SU-DHL-6 (cell line): Measurements from ENCODE around the gene CHRNB1.
A peak's percentile ranks its signal among the peaks of the same experiment; 100 is the strongest.

ENCODE experiments used
- H2AFZ ChIP-seq: fragments of 200-600 bp; sonication (generic); 2 replicates; pipeline ENCODE4 v1.6.1; 2014; ENCODE audit warnings: low read depth, mild to moderate bottlenecking, moderate library complexity, mixed read lengths, antibody characterized with exemption, low read length; ENCODE audit not compliant: severe bottlenecking
- H3F3A ChIP-seq: fragments of 200-600 bp; shearing (Covaris generic); 2 replicates; pipeline ENCODE4 v1.6.0; 2016; ENCODE audit warnings: antibody characterized with exemption, mild to moderate bottlenecking; ENCODE audit not compliant: insufficient read depth
- H3K27ac ChIP-seq: fragments of 200-600 bp; sonication (generic); 2 replicates; pipeline ENCODE4 v1.5.1; 2016; ENCODE audit warnings: low read depth, mild to moderate bottlenecking, low read length, moderate library complexity, mixed read lengths
- H3K27me3 ChIP-seq: fragments of 200-600 bp; sonication (generic), shearing (Covaris generic); 2 replicates; pipeline ENCODE4 v1.6.0; 2014; ENCODE audit warnings: mild to moderate bottlenecking, low read length
- H3K36me3 ChIP-seq: fragments of 200-600 bp; sonication (generic); 2 replicates; pipeline ENCODE4 v1.6.1; 2014; ENCODE audit warnings: mild to moderate bottlenecking, low read length, mixed read lengths
- H3K4me2 ChIP-seq: fragments of 300-600, 200-600 bp; shearing (Covaris generic), sonication (generic); 2 replicates; pipeline ENCODE4 v1.6.0; 2014; ENCODE audit warnings: low read length, low read depth, mild to moderate bottlenecking; ENCODE audit not compliant: poor library complexity, severe bottlenecking
- H3K4me3 ChIP-seq: fragments of 200-600 bp; sonication (generic); 2 replicates; pipeline ENCODE4 v1.5.1; 2014; ENCODE audit warnings: antibody characterized with exemption, low read length, mild to moderate bottlenecking, mixed read lengths; ENCODE audit not compliant: insufficient read depth, poor library complexity, severe bottlenecking
- H3K79me2 ChIP-seq: fragments of 200-600 bp; sonication (generic); 2 replicates; pipeline ENCODE4 v1.6.1; 2014; ENCODE audit warnings: mild to moderate bottlenecking, low read length, moderate library complexity; ENCODE audit not compliant: insufficient read depth
- H3K9ac ChIP-seq: fragments of 200-600 bp; sonication (generic); 2 replicates; pipeline ENCODE4 v1.7.0; 2014; ENCODE audit warnings: mild to moderate bottlenecking, low read length
- H3K9me2 ChIP-seq: fragments of 200-600 bp; sonication (generic); replicated peaks from 2 replicates; pipeline ENCODE4 v1.6.1; 2014; ENCODE audit warnings: low read length; ENCODE audit not compliant: insufficient read depth
- H3K9me3 ChIP-seq: fragments of 200-600 bp; sonication (generic); 2 replicates; pipeline ENCODE4 v1.6.1; 2014; ENCODE audit warnings: low read length, mixed read lengths; ENCODE audit not compliant: insufficient read depth
- H4K20me1 ChIP-seq: fragments of 200-600 bp; sonication (generic); 2 replicates; pipeline ENCODE4 v1.6.1; 2014; ENCODE audit warnings: low read depth, mild to moderate bottlenecking, antibody characterized with exemption, low read length, moderate library complexity, mixed read lengths
- EZH2phosphoT487 ChIP-seq: fragments of 200-600 bp; sonication (generic), shearing (Covaris generic); conservative IDR thresholded peaks from 2 replicates; pipeline ENCODE4 v1.6.1; 2018; ENCODE audit warnings: mild to moderate bottlenecking, antibody characterized with exemption, low read length, moderate library complexity, mixed read lengths
- TF ChIP-seq, protein P1 (sequence below): fragments of 200-600 bp; sonication (generic); IDR thresholded peaks from one replicate; pipeline ENCODE4 v1.5.1; 2017; ENCODE audit warnings: antibody characterized with exemption, mild to moderate bottlenecking, low read length, moderate library complexity; ENCODE audit not compliant: insufficient read depth, poor library complexity, severe bottlenecking

Gene CHRNB1

DNA sequence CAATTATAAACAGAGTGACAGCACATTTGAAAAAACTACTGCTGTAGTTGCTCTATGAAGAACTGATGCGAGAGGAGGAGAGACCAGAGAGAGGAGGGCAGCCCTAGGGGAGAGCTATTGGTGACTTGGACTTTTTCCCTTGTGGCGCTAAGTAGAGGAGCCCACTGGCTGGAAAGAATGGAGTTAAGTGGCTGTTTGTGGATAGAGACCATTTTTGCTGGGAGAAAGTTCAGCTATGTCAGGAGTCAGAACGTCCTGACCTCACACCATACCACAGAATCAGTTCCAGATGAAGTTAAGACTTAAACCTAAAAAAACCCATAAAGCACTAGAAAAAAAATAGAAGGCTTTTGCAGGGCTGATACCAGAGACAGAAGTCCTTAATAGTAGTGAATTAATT lies 41.3 kb downstream of the CHRNB1 start:
- peak overlapping the region; percentile 30 for H3K27ac ChIP-seq
- peaks cover 59% of the 10 kb centered on the region for H3K79me2 ChIP-seq
- peak overlapping the region; percentile 73 for H3K4me2 ChIP-seq
- no peak for TF ChIP-seq EZH2phosphoT487
- TF ChIP-seq, protein P1, sequence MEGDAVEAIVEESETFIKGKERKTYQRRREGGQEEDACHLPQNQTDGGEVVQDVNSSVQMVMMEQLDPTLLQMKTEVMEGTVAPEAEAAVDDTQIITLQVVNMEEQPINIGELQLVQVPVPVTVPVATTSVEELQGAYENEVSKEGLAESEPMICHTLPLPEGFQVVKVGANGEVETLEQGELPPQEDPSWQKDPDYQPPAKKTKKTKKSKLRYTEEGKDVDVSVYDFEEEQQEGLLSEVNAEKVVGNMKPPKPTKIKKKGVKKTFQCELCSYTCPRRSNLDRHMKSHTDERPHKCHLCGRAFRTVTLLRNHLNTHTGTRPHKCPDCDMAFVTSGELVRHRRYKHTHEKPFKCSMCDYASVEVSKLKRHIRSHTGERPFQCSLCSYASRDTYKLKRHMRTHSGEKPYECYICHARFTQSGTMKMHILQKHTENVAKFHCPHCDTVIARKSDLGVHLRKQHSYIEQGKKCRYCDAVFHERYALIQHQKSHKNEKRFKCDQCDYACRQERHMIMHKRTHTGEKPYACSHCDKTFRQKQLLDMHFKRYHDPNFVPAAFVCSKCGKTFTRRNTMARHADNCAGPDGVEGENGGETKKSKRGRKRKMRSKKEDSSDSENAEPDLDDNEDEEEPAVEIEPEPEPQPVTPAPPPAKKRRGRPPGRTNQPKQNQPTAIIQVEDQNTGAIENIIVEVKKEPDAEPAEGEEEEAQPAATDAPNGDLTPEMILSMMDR, result no peak
- peak overlapping the region; percentile 81 for H3K9ac ChIP-seq
- H3K27me3 ChIP-seq, result no peaks in the 10 kb centered on the region
- H3K9me2 ChIP-seq, result no peaks in the 10 kb centered on the region
- no peaks in the 10 kb centered on the region for H3K36me3 ChIP-seq
- no peak overlapping the region for H2AFZ ChIP-seq
- H3K4me3 ChIP-seq, result peak overlapping the region; percentile 66
- H3F3A ChIP-seq, result peaks cover 11% of the 10 kb centered on the region; the same call in 1 of the 2 replicates
- H4K20me1 ChIP-seq, result no peaks in the 10 kb centered on the region
- no peaks in the 10 kb centered on the region for H3K9me3 ChIP-seq

DNA sequence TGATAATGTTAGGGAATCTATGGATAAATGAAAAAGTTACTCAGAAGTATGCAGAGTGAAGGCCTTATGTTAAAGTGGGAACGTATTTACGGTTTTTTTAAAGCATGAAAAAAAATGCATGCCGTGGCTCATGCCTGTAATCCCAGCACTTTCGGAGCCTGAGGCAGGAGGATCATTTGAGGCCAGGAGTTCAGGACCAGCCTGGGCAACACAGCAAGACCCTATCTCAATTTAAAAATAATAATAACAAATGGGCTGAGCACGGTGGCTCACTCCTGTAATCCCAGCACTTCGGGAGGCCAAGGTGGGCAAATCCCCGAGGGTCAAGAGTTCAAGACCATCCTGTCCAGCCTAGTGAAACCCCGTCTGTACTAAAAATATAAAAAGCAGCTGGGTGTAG lies 45.3 kb downstream of the CHRNB1 start:
- TF ChIP-seq, protein P1, result no peak
- no peak for TF ChIP-seq EZH2phosphoT487
- H3K27me3 ChIP-seq, result no peaks in the 10 kb centered on the region
- no peak overlapping the region for H2AFZ ChIP-seq
- no peak overlapping the region for H3K27ac ChIP-seq
- H3K36me3 ChIP-seq, result no peaks in the 10 kb centered on the region
- H3K9me2 ChIP-seq, result no peaks in the 10 kb centered on the region
- H4K20me1 ChIP-seq, result no peaks in the 10 kb centered on the region
- H3K9me3 ChIP-seq, result no peaks in the 10 kb centered on the region
- no peak overlapping the region for H3K4me2 ChIP-seq
- peaks cover 7% of the 10 kb centered on the region; the same call in 1 of the 2 replicates for H3F3A ChIP-seq
- H3K9ac ChIP-seq, result no peak overlapping the region
- peaks cover 95% of the 10 kb centered on the region for H3K79me2 ChIP-seq
- no peak overlapping the region for H3K4me3 ChIP-seq

DNA sequence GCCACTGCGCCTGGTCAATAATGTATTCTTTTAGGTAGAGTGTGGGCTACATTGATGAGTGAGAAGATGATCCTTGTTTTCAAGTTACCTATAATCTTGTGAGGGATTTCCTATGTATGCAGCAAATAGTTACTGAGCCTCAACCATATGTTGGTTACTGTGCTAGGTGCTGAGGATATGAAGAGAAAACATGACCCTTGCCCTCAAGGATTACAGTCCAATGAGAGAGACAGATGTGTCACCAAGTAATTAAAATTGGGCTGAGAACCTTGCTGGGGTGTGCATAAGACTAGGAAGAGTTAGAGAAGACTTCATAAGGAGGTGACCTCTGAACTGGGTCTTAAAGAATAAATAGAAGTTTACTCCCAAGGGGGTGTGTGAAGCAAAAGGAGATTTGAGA lies 46.7 kb downstream of the CHRNB1 start:
- TF ChIP-seq EZH2phosphoT487, result no peak
- TF ChIP-seq, protein P1, result no peak
- no peaks in the 10 kb centered on the region for H3K27me3 ChIP-seq
- no peak overlapping the region for H3K4me2 ChIP-seq
- no peak overlapping the region for H3K27ac ChIP-seq
- H3K9me3 ChIP-seq, result no peaks in the 10 kb centered on the region
- no peaks in the 10 kb centered on the region for H3K36me3 ChIP-seq
- no peak overlapping the region for H3K9ac ChIP-seq
- H3K9me2 ChIP-seq, result no peaks in the 10 kb centered on the region
- peaks cover 94% of the 10 kb centered on the region for H3K79me2 ChIP-seq
- no peak overlapping the region for H3K4me3 ChIP-seq
- H3F3A ChIP-seq, result peaks cover 1% of the 10 kb centered on the region; the same call in 1 of the 2 replicates
- no peak overlapping the region for H2AFZ ChIP-seq
- H4K20me1 ChIP-seq, result 0 out of 2 replicates have a peak, but pooled peaks cover 3% of the 10 kb centered on the region
